Prostate gland (tissue), 2 donors: ENCODE results near the gene FCF1.

Experiments
- POLR2AphosphoS5 ChIP-seq: sonication (generic); formaldehyde crosslinking; IDR thresholded peaks from one replicate; pipeline ENCODE4 v1.6.1; 2017; ENCODE audit warnings: antibody characterized with exemption
- TF ChIP-seq, protein P1 (sequence below), 4 experiments: fragments of 200-600 bp in 2 of 4; fragments of 450-650 bp in 2 of 4; sonication (generic) in 2 of 4; IDR thresholded peaks; 1 replicate in 3 of 4; 2 replicates in 1 of 4; pipeline ENCODE4 v1.5.1; 2016 to 2019; ENCODE audit warnings: antibody characterized with exemption in 4 of 4, mild to moderate bottlenecking in 2 of 4, moderate library complexity in 2 of 4

DNA sequence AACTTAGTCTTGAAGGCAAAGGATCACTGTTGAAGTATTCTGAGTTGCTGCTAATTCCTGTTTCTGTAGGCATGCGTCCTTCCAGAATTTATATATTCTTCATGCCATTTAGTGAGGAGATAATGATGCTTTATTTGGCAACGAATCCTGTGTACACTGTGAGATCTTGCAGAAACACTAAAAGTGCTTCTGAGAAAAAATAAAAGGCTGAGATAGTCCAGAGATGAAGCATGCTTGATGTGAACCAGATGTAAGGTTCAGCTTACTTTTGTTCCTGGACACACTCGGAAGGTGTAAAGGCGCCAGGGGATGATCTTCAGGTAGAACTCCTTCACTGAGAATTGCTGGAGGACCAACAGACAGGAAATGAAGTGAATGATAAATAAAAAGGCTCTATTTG is 39.2 kb upstream of the FCF1 start:
- TF ChIP-seq, protein P1, sequence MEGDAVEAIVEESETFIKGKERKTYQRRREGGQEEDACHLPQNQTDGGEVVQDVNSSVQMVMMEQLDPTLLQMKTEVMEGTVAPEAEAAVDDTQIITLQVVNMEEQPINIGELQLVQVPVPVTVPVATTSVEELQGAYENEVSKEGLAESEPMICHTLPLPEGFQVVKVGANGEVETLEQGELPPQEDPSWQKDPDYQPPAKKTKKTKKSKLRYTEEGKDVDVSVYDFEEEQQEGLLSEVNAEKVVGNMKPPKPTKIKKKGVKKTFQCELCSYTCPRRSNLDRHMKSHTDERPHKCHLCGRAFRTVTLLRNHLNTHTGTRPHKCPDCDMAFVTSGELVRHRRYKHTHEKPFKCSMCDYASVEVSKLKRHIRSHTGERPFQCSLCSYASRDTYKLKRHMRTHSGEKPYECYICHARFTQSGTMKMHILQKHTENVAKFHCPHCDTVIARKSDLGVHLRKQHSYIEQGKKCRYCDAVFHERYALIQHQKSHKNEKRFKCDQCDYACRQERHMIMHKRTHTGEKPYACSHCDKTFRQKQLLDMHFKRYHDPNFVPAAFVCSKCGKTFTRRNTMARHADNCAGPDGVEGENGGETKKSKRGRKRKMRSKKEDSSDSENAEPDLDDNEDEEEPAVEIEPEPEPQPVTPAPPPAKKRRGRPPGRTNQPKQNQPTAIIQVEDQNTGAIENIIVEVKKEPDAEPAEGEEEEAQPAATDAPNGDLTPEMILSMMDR (IDR thresholded peaks at IDR 0.05) = no peak
- no peak for TF ChIP-seq POLR2AphosphoS5
